Measurements from ENCODE around the gene PLXNA2. TPM values are rescaled to one million over a fixed set of nuclear protein-coding genes. Genes with fewer than 3 reads are reported as not detected.

The PLXNA2 gene
- polyA plus RNA-seq, 2 of the 4 experiments (the other 2 are of a cell fraction), result 0.36 to 0.87 TPM

GRCh38 chr1:207972337-207972736 is 271.8 kb downstream of the PLXNA2 start:
- Histone ChIP-seq H3K4me3 (no peak overlapping the region), H3K27ac (no peak overlapping the region), H3K9me3 (no peaks in the 10 kb centered on the region), H3K4me1 (no peaks in the 10 kb centered on the region), H3K4me2 (no peak overlapping the region)
- DNase-seq (ENCODE audit: low read depth in 1 of 2, low spot score in 1 of 2) (no peak), ATAC-seq (no peak), FAIRE-seq (no peak)
- WGBS (ENCODE audit: missing lambda C conversion rate), result 38% methylated on average over 5 of the region's 5 CpGs
- POLR2A ChIA-PET, result no interaction called here
- CTCF ChIA-PET, result interaction anchor here (1.0 to 1.8 kb wide), 4 partner anchors 9 to 75 kb away, joined by 3 to 13 read pairs (median 3); no protein-coding TSS in a partner anchor
- TF ChIP-seq NPAS2 (CRISPR knock-in tag; IDR thresholded peaks at IDR 0.05; ENCODE audit: borderline replicate concordance), result no peak
- no peak for TF ChIP-seq CEBPB (IDR thresholded peaks at IDR 0.05)
- no peak for TF ChIP-seq FOSL2 (IDR thresholded peaks at IDR 0.05)
- no peak for TF ChIP-seq FOSL2 (CRISPR knock-in tag; IDR thresholded peaks at IDR 0.05)
- no peak for TF ChIP-seq RCOR1 (IDR thresholded peaks at IDR 0.05; ENCODE audit: low read depth, low read length)
- no peak for TF ChIP-seq ZNF302 (CRISPR knock-in tag; IDR thresholded peaks at IDR 0.05)
- TF ChIP-seq MAZ (IDR thresholded peaks at IDR 0.05; ENCODE audit: borderline replicate concordance, low read depth, low read length), result no peak

Small RNA genes within 50 kb of the gene (small RNA-seq; reads per million reads assigned to genes)
- gene AL606753.1, result 0 reads per million in 6 experiments
